HG02973 (cell line): ENCODE results near the gene KCNG2.

Experiments used
- ATAC-seq: cut with Tn5 transposase; IDR thresholded peaks from one replicate; pipeline ENCODE4 v1.9.1; 2021; ENCODE audit warnings: moderate library complexity; ENCODE audit not compliant: unreplicated experiment

KCNG2 gene

GRCh38 chr18:79919089-79919488 lies 121.4 kb downstream of the KCNG2 start:
- no peak for ATAC-seq

- ATAC-seq = no peak
These were observed 124.5 kb downstream of the KCNG2 start for GRCh38 chr18:79921984-79922965.

GRCh38 chr18:79922971-79923411 lies 125.3 kb downstream of the KCNG2 start:
- ATAC-seq = no peak

GRCh38 chr18:79923896-79924585 lies 126.3 kb downstream of the KCNG2 start:
- no peak for ATAC-seq

DNA sequence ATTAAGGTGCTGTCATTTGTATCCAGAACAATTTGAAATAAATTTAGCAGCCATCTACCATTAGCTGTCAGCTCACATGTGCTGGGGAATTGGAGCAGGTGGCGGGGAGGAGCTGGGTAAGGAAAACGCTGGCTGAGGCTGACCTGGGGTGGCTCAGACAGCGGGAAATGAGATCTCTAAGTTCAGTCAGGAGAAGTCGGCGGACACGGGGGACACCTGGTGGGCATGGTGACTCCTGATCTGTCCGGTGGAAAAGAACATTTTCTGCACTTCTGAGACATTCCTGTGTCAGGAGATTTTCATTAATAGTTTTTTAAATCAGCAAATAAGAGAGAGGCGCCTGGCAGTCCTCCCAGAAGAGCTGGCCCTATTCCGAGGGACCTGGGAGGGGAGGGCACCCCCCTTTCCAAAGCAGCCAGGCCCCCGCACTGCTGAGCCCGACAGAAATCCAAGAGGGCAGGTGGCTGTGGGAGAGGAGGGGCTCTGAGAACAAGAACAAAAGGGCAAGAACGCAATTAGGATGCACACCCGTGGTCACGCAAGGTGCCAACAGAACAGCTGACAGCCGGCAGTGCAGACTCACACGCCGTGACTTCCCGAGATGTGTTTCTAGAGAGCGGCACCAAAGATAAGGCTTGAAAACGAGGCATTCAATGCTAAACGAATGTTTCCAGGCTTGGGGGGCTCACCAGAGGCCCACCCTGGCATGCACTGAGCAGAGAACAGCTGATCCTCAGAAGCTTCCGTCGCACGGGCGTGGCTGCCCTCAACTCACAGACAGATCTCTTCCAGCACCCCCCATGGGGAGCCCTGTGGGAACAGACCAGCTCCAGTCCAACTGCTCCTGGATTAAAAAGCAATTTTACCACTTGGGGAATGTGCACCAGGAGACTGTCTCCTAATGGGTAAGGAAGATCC lies 127.3 kb downstream of the KCNG2 start:
- no peak for ATAC-seq

DNA sequence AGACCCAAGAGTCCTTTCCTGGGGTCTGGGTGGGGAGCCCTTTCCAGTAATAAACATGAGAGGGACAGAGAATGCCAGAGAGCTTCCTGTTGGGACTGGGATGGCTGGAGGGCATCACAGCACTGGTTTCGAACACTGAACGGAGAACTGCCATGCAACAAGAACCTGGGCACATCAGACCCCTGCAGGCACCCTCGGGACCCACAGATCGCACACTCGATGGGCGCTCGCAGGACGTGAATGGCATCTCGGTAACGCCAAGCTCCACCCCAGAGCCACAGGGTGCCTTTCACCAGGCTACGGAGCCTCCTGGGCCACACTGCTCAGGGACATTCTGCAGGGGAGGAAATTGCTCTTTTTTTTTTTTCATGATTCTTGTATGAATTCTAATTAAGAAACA lies 128.6 kb downstream of the KCNG2 start:
- no peak for ATAC-seq

- no peak for ATAC-seq
These were observed 129.2 kb downstream of the KCNG2 start for GRCh38 chr18:79926715-79927606.

DNA sequence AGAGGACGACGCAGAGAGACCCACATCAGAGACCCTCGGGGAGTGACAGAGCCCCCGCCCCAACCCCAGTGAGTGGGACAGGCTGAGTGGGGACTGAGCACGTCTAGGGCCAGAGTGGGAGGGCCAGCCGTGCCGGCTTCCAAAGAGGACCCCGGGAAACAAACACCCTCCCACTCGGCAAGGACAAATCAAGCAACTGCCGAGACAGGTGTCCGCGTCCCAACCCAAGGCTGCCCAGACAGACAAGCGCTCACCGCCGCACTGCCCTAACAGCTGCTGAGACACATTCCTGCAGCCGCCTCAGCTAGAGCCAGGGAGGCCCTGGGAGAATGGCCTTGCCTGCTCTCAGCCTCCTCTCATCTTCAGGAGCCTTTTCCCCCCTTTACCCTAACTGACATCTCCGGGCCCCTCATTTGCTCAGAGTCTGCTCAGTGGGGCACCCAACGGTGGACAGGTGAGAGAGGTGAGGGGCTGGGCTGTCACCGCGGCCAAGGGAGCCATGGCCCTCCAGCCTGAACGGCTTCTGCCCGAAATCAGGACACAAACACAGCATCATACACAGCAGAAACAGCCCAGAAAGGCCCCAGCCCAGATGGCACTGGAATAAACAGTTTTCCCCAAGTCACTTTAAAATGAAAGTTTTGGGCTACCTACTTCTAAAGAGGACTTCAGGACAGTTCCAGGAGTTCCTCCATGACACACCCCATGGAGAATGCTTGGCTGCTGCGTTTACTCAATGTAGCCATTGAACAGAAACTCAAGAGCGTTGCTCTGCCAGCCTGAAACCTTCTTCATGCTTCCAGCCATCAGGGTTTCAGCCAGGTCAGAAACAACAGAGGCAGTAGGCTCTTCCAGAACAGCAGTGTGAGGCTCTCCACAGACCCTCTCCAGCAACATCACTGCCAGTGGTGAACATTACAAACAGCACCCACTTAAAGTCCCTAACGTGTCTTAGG lies 130.1 kb downstream of the KCNG2 start:
- ATAC-seq = no peak

DNA sequence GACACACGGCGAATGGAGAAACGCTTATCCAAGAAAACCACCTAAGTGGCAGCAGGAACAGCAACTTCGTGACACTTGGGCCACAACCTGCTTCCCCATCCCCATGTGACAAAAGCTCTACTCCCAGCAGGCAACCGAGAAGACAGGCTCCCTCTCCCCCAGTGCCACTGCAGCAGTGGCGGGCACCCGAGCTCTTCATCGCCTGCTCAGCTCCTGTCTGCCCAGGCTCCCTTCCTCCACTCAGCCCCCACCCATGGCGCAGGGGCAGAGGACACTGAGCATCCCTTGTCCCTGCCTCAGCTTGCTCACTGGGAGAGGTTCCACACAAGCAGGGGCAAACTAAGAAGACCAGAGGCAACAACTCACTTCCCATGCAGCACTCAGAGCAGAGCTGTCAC lies 130.8 kb downstream of the KCNG2 start:
- no peak for ATAC-seq

GRCh38 chr18:79930020-79930642 lies 132.4 kb downstream of the KCNG2 start:
- ATAC-seq = no peak

DNA sequence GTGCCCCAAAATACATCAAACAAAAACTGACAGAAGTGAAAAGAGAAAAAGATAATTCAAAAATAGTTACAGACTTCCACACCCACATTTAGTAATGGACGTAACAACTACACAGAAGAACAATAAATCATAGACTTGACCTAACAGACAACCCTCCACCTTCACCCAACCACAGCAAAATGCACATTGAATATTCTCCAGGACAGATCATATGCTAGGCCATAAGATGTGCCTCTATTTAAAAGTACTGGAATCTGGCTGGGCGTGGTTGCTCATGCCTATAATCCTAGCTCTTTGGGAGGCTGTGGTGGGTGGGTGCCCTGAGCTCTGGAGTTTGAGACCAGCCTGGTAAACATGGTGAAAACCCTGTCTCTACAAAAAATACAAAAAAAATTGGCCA lies 133.7 kb downstream of the KCNG2 start:
- no peak for ATAC-seq

GRCh38 chr18:79932907-79933306 lies 135.2 kb downstream of the KCNG2 start:
- ATAC-seq = no peak

DNA sequence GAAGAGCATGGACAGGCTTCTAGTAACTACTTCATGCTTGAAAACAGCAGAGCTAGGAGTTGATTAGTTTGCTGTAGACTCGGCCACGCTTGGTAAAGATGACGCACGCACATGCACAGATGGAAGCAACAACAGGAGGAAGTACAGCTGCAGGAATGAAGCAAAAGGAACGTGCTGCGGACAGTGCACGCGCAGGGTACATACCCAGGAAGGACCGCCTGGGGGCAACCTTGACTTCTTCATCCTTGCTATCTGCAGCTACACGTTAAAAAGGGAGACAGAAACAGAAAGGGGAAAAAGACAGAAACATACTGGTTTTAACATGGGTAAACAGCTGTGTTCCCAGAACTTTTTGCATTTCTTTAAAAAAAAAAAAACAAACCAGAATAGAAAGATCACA lies 136.0 kb downstream of the KCNG2 start:
- ATAC-seq = no peak

GRCh38 chr18:79934311-79935097 lies 136.8 kb downstream of the KCNG2 start:
- ATAC-seq = no peak

DNA sequence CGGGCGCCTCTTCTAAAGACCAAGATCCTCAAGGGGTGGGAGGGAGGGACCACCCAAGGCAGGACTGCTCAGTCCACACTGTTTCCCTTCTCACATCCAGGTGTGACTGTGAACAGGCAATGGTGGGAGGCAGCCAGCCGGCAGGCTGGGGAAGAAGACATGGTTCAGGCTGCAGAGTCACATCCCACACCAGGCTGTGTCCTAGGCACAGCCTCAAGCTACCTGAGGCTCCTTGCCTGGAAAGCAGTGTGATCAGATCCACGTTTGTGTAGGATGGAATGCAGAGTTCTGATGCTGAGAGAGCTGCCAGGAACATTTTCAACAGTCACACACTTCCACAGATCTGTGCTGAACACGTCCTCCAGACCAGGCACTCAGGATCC lies 137.4 kb downstream of the KCNG2 start:
- ATAC-seq = no peak

GRCh38 chr18:79935499-79935898 lies 137.8 kb downstream of the KCNG2 start:
- no peak for ATAC-seq

GRCh38 chr18:79935925-79936324 lies 138.2 kb downstream of the KCNG2 start:
- no peak for ATAC-seq

GRCh38 chr18:79936641-79937040 lies 138.9 kb downstream of the KCNG2 start:
- no peak for ATAC-seq
